Adipocyte (in vitro differentiated cells): ENCODE data around the gene SCRT2.
"Not testable (repeated sequence)": the region's sequence is repeated elsewhere in the genome, so short reads cannot be mapped to it uniquely, and the experiment has no call there.

Source experiments
- DNase-seq: peaks from one replicate; pipeline ENCODE4 v3.0.0-alpha.2; 2015; ENCODE audit warnings: low read depth
- H3K27me3 ChIP-seq: replicated peaks from 2 replicates; pipeline ENCODE4 v1.7.0; 2013; ENCODE audit warnings: mild to moderate bottlenecking, low read length, moderate library complexity; ENCODE audit not compliant: control insufficient read depth, insufficient read depth
- H3K36me3 ChIP-seq: 2 replicates; pipeline ENCODE4 v1.7.0; 2013; ENCODE audit warnings: low read length, mild to moderate bottlenecking, moderate library complexity; ENCODE audit not compliant: control insufficient read depth, insufficient read depth, severe bottlenecking
- H3K4me1 ChIP-seq: 2 replicates; pipeline ENCODE4 v1.7.0; 2013; ENCODE audit warnings: mild to moderate bottlenecking, low read length, moderate library complexity; ENCODE audit not compliant: control insufficient read depth, insufficient read depth
- H3K4me3 ChIP-seq: 2 replicates; pipeline ENCODE4 v1.7.0; 2013; ENCODE audit warnings: mild to moderate bottlenecking, low read length, moderate library complexity
- H3K9ac ChIP-seq: 2 replicates; pipeline ENCODE4 v1.7.0; 2013; ENCODE audit warnings: mild to moderate bottlenecking, low read length, moderate library complexity
- H3K9me3 ChIP-seq: 2 replicates; pipeline ENCODE4 v1.7.0; 2013; ENCODE audit warnings: mild to moderate bottlenecking, low read length, moderate library complexity; ENCODE audit not compliant: control insufficient read depth

Gene SCRT2

GRCh38 chr20:675453-676314 lies at the start of gene SCRT2:
TSS of gene SCRT2 (minus strand) at chr20:675802. CDS start at chr20:675601, 201 bp downstream.
- Histone ChIP-seq H3K36me3 (no peaks in the 10 kb centered on the region), H3K4me3 (peak within 1 kb of the TSS; percentile 66), H3K9me3 (no peaks in the 10 kb centered on the region), H3K4me1 (peaks cover 6% of the 10 kb centered on the region), H3K27me3 (peaks cover 80% of the 10 kb centered on the region), H3K9ac (no peak within 1 kb of the TSS)
- peak; percentile 94 for DNase-seq

- not testable (repeated sequence) for H3K9me3 ChIP-seq, H3K4me3 ChIP-seq, H3K9ac ChIP-seq, DNase-seq, H3K4me1 ChIP-seq, H3K36me3 ChIP-seq
- H3K27me3 ChIP-seq, result peaks cover 72% of the 10 kb centered on the region
These were observed 49.2 kb upstream of the SCRT2 start for GRCh38 chr20:724797-725196.

DNA sequence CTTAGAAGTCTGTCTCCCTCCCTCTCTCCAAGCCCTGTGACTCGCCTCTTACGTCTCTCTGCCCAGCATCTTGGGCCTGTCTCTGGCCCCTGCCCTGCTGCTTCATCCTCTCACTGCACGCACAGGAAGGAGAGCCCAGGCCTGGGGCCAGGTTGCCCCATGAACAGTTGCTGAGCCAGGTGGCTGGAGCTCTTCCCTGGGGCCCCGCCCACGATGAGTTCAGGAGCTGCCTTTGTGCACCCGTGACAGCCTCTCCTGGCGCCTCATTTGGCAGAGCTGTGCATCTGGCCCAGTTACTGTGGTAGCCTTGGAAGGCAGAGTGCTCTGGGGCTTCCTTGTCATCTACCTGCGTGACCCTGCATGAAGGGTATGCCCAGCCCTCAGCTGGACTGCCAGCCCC lies 48.2 kb upstream of the SCRT2 start:
- Histone ChIP-seq H3K27me3 (peaks cover 74% of the 10 kb centered on the region), H3K4me3 (no peak overlapping the region)

GRCh38 chr20:722822-723644 lies 47.4 kb upstream of the SCRT2 start:
- H3K4me3 ChIP-seq, result no peak overlapping the region
- no peak overlapping the region for H3K9ac ChIP-seq
- H3K9me3 ChIP-seq, result peaks cover 9% of the 10 kb centered on the region
- H3K27me3 ChIP-seq, result peaks cover 75% of the 10 kb centered on the region
- DNase-seq, result no peak
- no peaks in the 10 kb centered on the region for H3K36me3 ChIP-seq
- H3K4me1 ChIP-seq, result no peaks in the 10 kb centered on the region

More for the DNA sequence above, 48.2 kb upstream of the SCRT2 start:
- Histone ChIP-seq H3K36me3 (no peaks in the 10 kb centered on the region), H3K9ac (no peak overlapping the region), H3K9me3 (peaks cover 9% of the 10 kb centered on the region), H3K4me1 (peaks cover 3% of the 10 kb centered on the region)
- no peak for DNase-seq

DNA sequence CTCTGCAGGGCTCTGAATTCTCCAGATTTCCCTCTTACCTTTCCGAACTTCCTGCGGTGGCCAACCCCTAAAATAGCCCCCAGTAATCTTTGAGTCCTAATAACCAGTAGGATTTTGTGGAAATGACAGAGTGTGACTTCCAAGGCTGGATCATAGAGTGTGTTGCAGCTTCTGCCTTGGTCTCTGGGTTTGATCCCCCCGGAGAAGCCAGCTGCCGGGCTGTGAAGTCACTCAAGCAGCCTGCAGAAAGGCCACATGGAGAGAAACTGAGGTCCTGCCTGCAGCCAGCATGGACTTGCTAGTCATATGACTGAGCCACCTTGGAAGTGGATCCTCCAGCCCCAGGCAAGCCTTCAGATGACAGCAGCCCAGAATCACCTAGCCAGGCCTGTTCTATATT lies 46.3 kb upstream of the SCRT2 start:
- Histone ChIP-seq H3K4me1 (no peaks in the 10 kb centered on the region), H3K9me3 (peaks cover 9% of the 10 kb centered on the region), H3K27me3 (peaks cover 84% of the 10 kb centered on the region), H3K4me3 (no peak overlapping the region), H3K36me3 (no peaks in the 10 kb centered on the region), H3K9ac (no peak overlapping the region)
- no peak for DNase-seq

DNA sequence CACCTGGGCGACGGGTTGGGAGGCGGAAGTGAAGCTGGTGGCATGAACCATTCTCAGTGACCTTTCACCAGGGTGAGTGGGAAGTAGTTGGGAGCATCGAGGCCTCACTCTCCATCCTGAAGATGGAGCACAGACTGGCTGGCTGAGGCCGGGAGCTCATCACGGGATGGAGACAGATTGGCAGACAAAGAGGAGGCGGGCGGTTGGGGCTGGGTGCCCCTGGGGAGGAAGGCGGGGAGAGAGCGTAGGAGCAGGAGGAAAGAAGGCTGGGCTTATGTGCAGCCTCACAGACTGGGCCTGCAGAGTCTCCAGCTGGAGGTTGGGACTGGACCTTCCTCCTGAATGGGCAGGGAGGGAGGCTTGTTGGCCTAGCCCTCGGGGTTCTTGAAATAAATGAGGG lies 44.2 kb upstream of the SCRT2 start:
- no peak for DNase-seq
- no peak overlapping the region for H3K9ac ChIP-seq
- H3K4me1 ChIP-seq, result no peaks in the 10 kb centered on the region
- H3K36me3 ChIP-seq, result no peaks in the 10 kb centered on the region
- H3K27me3 ChIP-seq, result peaks cover 83% of the 10 kb centered on the region
- no peak overlapping the region for H3K4me3 ChIP-seq
- H3K9me3 ChIP-seq, result peaks cover 21% of the 10 kb centered on the region

DNA sequence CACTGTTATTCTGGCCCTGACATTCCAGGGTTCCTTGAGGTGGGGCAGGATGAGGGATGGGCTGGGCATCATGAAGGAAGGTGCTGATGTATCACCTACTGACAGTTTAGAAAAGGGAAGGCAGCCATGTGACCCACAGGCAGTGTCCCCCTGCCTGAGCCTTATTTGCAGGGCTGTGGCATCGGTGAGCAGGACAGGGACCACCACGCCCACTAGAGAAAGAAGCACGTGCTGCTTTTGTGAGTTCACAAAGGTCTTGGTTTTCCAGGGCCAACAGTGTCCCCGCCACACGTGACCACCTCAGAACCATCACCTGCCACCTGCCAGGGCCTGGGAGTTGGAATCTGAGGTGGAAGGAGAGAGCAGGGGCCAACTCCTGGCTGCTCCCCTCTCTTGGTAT lies 43.5 kb upstream of the SCRT2 start:
- Histone ChIP-seq H3K9ac (no peak overlapping the region), H3K36me3 (no peaks in the 10 kb centered on the region), H3K4me3 (no peak overlapping the region), H3K9me3 (peaks cover 29% of the 10 kb centered on the region), H3K27me3 (peaks cover 80% of the 10 kb centered on the region), H3K4me1 (no peaks in the 10 kb centered on the region)
- DNase-seq, result no peak

GRCh38 chr20:717832-718231 lies 42.2 kb upstream of the SCRT2 start:
- H3K9ac ChIP-seq, result no peak overlapping the region
- H3K36me3 ChIP-seq, result no peaks in the 10 kb centered on the region
- H3K9me3 ChIP-seq, result peaks cover 41% of the 10 kb centered on the region
- H3K4me3 ChIP-seq, result no peak overlapping the region
- peaks cover 68% of the 10 kb centered on the region for H3K27me3 ChIP-seq
- no peak for DNase-seq
- no peaks in the 10 kb centered on the region for H3K4me1 ChIP-seq

DNA sequence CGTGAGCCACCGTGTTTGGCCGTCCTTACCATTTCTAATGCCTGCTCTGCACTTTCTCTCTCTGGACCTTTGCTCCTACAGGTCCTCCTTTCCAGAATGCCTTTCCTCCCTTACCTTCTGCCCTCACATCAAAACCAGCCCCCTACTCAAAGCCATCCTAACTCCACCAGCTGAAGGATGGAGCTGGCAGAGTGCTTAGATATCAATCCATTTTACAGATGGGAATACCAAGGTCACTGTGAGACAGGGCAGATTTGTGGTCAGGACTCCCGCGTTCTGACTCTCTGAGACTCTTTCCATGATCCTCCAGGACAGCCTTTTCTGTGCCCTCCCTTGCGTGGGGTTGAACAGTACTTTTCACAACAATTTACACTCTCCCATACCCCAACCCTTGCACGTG lies 41.7 kb upstream of the SCRT2 start:
- peaks cover 44% of the 10 kb centered on the region for H3K9me3 ChIP-seq
- peaks cover 62% of the 10 kb centered on the region for H3K27me3 ChIP-seq
- no peaks in the 10 kb centered on the region for H3K36me3 ChIP-seq
- H3K4me1 ChIP-seq, result no peaks in the 10 kb centered on the region
- H3K9ac ChIP-seq, result no peak overlapping the region
- DNase-seq, result no peak
- no peak overlapping the region for H3K4me3 ChIP-seq

DNA sequence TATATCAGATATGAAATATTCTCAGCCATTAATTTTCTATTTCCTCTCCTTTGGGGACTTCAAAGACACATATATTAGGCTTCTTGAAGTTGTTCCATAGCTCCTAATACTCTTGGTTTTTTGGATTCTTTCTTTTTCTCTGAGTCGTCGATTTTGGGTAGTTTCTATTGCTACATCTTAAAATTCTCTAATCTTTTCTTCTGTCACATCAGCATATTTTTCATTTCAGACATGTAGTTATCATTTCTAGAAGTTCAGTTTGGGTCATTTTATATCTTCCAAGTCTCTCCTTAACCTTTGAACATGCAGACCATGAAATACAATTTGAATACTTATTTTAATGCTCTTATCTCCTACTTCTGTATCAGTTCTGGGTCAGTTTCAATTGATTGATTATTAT lies 38.9 kb upstream of the SCRT2 start:
- H3K36me3 ChIP-seq, result no peaks in the 10 kb centered on the region
- no peak overlapping the region for H3K9ac ChIP-seq
- H3K9me3 ChIP-seq, result peaks cover 48% of the 10 kb centered on the region
- no peak for DNase-seq
- H3K4me1 ChIP-seq, result no peaks in the 10 kb centered on the region
- no peak overlapping the region for H3K4me3 ChIP-seq
- peaks cover 50% of the 10 kb centered on the region for H3K27me3 ChIP-seq

GRCh38 chr20:711576-711975 lies 36.0 kb upstream of the SCRT2 start:
- H3K27me3 ChIP-seq, result peaks cover 50% of the 10 kb centered on the region

More at GRCh38 chr20:711576-711975, 36.0 kb upstream of the SCRT2 start:
- Histone ChIP-seq H3K4me1 (no peaks in the 10 kb centered on the region), H3K9me3 (peaks cover 60% of the 10 kb centered on the region), H3K9ac (no peak overlapping the region), H3K36me3 (no peaks in the 10 kb centered on the region), H3K4me3 (no peak overlapping the region)
- DNase-seq, result no peak
